ENCODE measurements around the gene ZNF827.

DNA sequence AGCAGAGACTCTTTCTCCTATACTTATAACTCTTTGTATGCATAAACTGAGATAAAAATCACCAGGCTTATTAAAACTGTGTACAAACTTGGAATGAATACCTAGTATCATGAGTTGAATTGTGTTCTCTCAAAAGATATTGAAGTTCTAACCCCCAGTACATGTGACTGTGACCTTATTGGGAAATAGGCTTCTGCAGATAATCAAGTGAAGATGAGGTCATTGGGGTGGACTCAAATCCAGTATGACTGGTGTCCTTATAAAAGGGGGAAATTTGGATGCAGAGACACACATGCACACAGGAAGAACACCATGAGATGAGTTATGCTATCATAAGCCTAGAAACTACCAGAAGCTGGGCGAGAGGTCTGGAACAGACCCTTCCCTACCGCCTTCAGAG is 26.2 kb downstream of the ZNF827 start:
- no peak for TF ChIP-seq POLR2A (IDR thresholded peaks at IDR 0.05)
- TF ChIP-seq, protein P1, sequence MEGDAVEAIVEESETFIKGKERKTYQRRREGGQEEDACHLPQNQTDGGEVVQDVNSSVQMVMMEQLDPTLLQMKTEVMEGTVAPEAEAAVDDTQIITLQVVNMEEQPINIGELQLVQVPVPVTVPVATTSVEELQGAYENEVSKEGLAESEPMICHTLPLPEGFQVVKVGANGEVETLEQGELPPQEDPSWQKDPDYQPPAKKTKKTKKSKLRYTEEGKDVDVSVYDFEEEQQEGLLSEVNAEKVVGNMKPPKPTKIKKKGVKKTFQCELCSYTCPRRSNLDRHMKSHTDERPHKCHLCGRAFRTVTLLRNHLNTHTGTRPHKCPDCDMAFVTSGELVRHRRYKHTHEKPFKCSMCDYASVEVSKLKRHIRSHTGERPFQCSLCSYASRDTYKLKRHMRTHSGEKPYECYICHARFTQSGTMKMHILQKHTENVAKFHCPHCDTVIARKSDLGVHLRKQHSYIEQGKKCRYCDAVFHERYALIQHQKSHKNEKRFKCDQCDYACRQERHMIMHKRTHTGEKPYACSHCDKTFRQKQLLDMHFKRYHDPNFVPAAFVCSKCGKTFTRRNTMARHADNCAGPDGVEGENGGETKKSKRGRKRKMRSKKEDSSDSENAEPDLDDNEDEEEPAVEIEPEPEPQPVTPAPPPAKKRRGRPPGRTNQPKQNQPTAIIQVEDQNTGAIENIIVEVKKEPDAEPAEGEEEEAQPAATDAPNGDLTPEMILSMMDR (IDR thresholded peaks at IDR 0.05) = no peak
